ENCODE results near the gene SUCLG2. TPM values are rescaled to one million over a fixed set of nuclear protein-coding genes. Genes with fewer than 3 reads are reported as not detected.

Gene SUCLG2
- total and polyA plus RNA-seq, 10 of the 15 experiments (the other 5 are each of a cell fraction or from before 2014, with no cell fraction given) = 17.8 to 50.9 (median 37.2) TPM

DNA sequence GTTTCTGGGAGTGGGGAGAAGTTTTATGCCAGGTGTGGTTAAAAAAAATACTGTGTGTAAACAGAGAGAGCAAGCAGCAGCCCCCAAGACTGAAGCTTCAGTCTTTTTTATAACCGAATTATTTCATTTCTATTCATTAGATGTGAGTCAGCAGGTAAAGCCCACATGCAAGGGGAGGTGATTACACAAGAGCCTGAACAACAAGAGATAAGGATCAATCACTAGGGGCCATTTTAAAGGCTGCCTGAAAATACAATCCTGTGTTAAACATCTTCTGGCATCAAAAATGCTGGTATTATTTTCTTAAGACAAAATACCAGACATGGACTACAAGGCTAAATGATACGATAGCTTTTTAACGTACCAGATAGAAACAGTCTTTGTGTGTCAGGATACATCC, 217.3 kb downstream of the SUCLG2 start:
- Histone ChIP-seq H3K4me3 (no peak overlapping the region), H3K79me2 (ENCODE audit: control insufficient read depth, insufficient read depth, low read length) (no peaks in the 10 kb centered on the region), H3K27me3 (replicated peaks in 1 of 2; ENCODE audit: control insufficient read depth in 2 of 2, insufficient read depth in 2 of 2, low read length in 1 of 2) (no peaks in the 10 kb centered on the region), H3K36me3 (ENCODE audit: control insufficient read depth in 2 of 2, insufficient read depth in 2 of 2, low read length in 1 of 2) (no peaks in the 10 kb centered on the region; a peak in 1 of 4 replicates), H3K9ac (ENCODE audit: control insufficient read depth, insufficient read depth, low read length) (no peak overlapping the region), H3K27ac (ENCODE audit: control insufficient read depth, insufficient read depth) (no peak overlapping the region), H4K20me1 (ENCODE audit: control insufficient read depth, insufficient read depth) (no peaks in the 10 kb centered on the region), H2AFZ (ENCODE audit: control insufficient read depth, low read depth, low read length) (no peak overlapping the region), H3K9me3 (replicated peaks; ENCODE audit: control insufficient read depth, insufficient read depth, low read length) (no peaks in the 10 kb centered on the region), H3K4me2 (ENCODE audit: control insufficient read depth, insufficient read depth) (no peak overlapping the region), H3K4me1 (ENCODE audit: control insufficient read depth, insufficient read depth, low read length) (no peaks in the 10 kb centered on the region)
- ChIA-PET SMC1A (ENCODE audit: uncharacterized antibody, unreplicated experiment) (no interaction called here), RAD21 (ENCODE audit: unreplicated experiment) (no interaction called here), CTCF (no interaction called here), POLR2A (no interaction called here)
- WGBS (ENCODE audit: insufficient coverage, insufficient replicate concordance, low lambda C conversion rate, missing lambda C conversion rate) = 98% methylated on average over 3 of the region's 3 CpGs
- BruUV-seq (replicated peaks) = no TSS peak
- intact Hi-C loops (cut with micrococcal nuclease; ENCODE audit: unreplicated experiment) = no loop called here
- in situ Hi-C loops (cut with MboI) = no loop called here
- FAIRE-seq = no peak
- DNase-seq (ENCODE audit: low read depth, low spot score) = no peak
- no peak for ATAC-seq
- TF ChIP-seq EP300 (IDR thresholded peaks at IDR 0.05; ENCODE audit: borderline replicate concordance in 1 of 2, control insufficient read depth in 1 of 2, low read depth in 2 of 2, low read length in 2 of 2) (no peak), NFIC (IDR thresholded peaks at IDR 0.05; ENCODE audit: low read depth, low read length) (no peak), POU2F2 (IDR thresholded peaks at IDR 0.05; ENCODE audit: borderline replicate concordance, low read depth, low read length) (no peak), ZNF217 (IDR thresholded peaks at IDR 0.05) (no peak), GABPA (IDR thresholded peaks at IDR 0.05; ENCODE audit: low read depth) (no peak), SRF (IDR thresholded peaks at IDR 0.05; ENCODE audit: low read depth in 2 of 2, low read length in 2 of 2) (no peak), SUZ12 (IDR thresholded peaks at IDR 0.05; ENCODE audit: unreplicated experiment) (no peak), NR2C2 (IDR thresholded peaks at IDR 0.05; ENCODE audit: borderline replicate concordance, control insufficient read depth, insufficient read length, low read depth) (no peak), TCF3 (IDR thresholded peaks at IDR 0.05; ENCODE audit: borderline replicate concordance, insufficient read depth, low read depth, low read length) (no peak)
- TF ChIP-seq, protein P1, sequence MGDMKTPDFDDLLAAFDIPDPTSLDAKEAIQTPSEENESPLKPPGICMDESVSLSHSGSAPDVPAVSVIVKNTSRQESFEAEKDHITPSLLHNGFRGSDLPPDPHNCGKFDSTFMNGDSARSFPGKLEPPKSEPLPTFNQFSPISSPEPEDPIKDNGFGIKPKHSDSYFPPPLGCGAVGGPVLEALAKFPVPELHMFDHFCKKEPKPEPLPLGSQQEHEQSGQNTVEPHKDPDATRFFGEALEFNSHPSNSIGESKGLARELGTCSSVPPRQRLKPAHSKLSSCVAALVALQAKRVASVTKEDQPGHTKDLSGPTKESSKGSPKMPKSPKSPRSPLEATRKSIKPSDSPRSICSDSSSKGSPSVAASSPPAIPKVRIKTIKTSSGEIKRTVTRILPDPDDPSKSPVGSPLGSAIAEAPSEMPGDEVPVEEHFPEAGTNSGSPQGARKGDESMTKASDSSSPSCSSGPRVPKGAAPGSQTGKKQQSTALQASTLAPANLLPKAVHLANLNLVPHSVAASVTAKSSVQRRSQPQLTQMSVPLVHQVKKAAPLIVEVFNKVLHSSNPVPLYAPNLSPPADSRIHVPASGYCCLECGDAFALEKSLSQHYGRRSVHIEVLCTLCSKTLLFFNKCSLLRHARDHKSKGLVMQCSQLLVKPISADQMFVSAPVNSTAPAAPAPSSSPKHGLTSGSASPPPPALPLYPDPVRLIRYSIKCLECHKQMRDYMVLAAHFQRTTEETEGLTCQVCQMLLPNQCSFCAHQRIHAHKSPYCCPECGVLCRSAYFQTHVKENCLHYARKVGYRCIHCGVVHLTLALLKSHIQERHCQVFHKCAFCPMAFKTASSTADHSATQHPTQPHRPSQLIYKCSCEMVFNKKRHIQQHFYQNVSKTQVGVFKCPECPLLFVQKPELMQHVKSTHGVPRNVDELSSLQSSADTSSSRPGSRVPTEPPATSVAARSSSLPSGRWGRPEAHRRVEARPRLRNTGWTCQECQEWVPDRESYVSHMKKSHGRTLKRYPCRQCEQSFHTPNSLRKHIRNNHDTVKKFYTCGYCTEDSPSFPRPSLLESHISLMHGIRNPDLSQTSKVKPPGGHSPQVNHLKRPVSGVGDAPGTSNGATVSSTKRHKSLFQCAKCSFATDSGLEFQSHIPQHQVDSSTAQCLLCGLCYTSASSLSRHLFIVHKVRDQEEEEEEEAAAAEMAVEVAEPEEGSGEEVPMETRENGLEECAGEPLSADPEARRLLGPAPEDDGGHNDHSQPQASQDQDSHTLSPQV (IDR thresholded peaks at IDR 0.05) = no peak
- TF ChIP-seq, protein P2, sequence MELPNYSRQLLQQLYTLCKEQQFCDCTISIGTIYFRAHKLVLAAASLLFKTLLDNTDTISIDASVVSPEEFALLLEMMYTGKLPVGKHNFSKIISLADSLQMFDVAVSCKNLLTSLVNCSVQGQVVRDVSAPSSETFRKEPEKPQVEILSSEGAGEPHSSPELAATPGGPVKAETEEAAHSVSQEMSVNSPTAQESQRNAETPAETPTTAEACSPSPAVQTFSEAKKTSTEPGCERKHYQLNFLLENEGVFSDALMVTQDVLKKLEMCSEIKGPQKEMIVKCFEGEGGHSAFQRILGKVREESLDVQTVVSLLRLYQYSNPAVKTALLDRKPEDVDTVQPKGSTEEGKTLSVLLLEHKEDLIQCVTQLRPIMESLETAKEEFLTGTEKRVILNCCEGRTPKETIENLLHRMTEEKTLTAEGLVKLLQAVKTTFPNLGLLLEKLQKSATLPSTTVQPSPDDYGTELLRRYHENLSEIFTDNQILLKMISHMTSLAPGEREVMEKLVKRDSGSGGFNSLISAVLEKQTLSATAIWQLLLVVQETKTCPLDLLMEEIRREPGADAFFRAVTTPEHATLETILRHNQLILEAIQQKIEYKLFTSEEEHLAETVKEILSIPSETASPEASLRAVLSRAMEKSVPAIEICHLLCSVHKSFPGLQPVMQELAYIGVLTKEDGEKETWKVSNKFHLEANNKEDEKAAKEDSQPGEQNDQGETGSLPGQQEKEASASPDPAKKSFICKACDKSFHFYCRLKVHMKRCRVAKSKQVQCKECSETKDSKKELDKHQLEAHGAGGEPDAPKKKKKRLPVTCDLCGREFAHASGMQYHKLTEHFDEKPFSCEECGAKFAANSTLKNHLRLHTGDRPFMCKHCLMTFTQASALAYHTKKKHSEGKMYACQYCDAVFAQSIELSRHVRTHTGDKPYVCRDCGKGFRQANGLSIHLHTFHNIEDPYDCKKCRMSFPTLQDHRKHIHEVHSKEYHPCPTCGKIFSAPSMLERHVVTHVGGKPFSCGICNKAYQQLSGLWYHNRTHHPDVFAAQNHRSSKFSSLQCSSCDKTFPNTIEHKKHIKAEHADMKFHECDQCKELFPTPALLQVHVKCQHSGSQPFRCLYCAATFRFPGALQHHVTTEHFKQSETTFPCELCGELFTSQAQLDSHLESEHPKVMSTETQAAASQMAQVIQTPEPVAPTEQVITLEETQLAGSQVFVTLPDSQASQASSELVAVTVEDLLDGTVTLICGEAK (IDR thresholded peaks at IDR 0.05; ENCODE audit: borderline replicate concordance) = no peak
- TF ChIP-seq, protein P3, sequence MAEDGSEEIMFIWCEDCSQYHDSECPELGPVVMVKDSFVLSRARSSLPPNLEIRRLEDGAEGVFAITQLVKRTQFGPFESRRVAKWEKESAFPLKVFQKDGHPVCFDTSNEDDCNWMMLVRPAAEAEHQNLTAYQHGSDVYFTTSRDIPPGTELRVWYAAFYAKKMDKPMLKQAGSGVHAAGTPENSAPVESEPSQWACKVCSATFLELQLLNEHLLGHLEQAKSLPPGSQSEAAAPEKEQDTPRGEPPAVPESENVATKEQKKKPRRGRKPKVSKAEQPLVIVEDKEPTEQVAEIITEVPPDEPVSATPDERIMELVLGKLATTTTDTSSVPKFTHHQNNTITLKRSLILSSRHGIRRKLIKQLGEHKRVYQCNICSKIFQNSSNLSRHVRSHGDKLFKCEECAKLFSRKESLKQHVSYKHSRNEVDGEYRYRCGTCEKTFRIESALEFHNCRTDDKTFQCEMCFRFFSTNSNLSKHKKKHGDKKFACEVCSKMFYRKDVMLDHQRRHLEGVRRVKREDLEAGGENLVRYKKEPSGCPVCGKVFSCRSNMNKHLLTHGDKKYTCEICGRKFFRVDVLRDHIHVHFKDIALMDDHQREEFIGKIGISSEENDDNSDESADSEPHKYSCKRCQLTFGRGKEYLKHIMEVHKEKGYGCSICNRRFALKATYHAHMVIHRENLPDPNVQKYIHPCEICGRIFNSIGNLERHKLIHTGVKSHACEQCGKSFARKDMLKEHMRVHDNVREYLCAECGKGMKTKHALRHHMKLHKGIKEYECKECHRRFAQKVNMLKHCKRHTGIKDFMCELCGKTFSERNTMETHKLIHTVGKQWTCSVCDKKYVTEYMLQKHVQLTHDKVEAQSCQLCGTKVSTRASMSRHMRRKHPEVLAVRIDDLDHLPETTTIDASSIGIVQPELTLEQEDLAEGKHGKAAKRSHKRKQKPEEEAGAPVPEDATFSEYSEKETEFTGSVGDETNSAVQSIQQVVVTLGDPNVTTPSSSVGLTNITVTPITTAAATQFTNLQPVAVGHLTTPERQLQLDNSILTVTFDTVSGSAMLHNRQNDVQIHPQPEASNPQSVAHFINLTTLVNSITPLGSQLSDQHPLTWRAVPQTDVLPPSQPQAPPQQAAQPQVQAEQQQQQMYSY (CRISPR knock-in tag; IDR thresholded peaks at IDR 0.05) = no peak
